ENCODE data around the gene ATXN1.

ATXN1 gene

GRCh38 chr6:16284472-16284871 lies 476.8 kb downstream of the ATXN1 start:
- ATAC-seq = no peak
- no peak for TF ChIP-seq CSRNP3 (CRISPR knock-in tag; IDR thresholded peaks at IDR 0.05)
- TF ChIP-seq PATZ1 (CRISPR knock-in tag; IDR thresholded peaks at IDR 0.05; ENCODE audit: borderline replicate concordance) = no peak
- TF ChIP-seq ZNF565 (CRISPR knock-in tag; conservative IDR thresholded peaks at IDR 0.05; ENCODE audit: low read depth) = no peak
- TF ChIP-seq OSR1 (CRISPR knock-in tag; IDR thresholded peaks at IDR 0.05) = no peak
- TF ChIP-seq CSDC2 (CRISPR knock-in tag; IDR thresholded peaks at IDR 0.05) = no peak
- no peak for TF ChIP-seq ZFP3 (CRISPR knock-in tag; IDR thresholded peaks at IDR 0.05)
- TF ChIP-seq, protein P1, sequence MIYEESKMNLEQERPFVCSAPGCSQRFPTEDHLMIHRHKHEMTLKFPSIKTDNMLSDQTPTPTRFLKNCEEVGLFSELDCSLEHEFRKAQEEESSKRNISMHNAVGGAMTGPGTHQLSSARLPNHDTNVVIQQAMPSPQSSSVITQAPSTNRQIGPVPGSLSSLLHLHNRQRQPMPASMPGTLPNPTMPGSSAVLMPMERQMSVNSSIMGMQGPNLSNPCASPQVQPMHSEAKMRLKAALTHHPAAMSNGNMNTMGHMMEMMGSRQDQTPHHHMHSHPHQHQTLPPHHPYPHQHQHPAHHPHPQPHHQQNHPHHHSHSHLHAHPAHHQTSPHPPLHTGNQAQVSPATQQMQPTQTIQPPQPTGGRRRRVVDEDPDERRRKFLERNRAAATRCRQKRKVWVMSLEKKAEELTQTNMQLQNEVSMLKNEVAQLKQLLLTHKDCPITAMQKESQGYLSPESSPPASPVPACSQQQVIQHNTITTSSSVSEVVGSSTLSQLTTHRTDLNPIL (CRISPR knock-in tag; IDR thresholded peaks at IDR 0.05; ENCODE audit: low read depth) = no peak
- TF ChIP-seq, protein P2, sequence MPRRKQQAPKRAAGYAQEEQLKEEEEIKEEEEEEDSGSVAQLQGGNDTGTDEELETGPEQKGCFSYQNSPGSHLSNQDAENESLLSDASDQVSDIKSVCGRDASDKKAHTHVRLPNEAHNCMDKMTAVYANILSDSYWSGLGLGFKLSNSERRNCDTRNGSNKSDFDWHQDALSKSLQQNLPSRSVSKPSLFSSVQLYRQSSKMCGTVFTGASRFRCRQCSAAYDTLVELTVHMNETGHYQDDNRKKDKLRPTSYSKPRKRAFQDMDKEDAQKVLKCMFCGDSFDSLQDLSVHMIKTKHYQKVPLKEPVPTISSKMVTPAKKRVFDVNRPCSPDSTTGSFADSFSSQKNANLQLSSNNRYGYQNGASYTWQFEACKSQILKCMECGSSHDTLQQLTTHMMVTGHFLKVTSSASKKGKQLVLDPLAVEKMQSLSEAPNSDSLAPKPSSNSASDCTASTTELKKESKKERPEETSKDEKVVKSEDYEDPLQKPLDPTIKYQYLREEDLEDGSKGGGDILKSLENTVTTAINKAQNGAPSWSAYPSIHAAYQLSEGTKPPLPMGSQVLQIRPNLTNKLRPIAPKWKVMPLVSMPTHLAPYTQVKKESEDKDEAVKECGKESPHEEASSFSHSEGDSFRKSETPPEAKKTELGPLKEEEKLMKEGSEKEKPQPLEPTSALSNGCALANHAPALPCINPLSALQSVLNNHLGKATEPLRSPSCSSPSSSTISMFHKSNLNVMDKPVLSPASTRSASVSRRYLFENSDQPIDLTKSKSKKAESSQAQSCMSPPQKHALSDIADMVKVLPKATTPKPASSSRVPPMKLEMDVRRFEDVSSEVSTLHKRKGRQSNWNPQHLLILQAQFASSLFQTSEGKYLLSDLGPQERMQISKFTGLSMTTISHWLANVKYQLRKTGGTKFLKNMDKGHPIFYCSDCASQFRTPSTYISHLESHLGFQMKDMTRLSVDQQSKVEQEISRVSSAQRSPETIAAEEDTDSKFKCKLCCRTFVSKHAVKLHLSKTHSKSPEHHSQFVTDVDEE (CRISPR knock-in tag; IDR thresholded peaks at IDR 0.05) = no peak
- TF ChIP-seq GLIS3 (CRISPR knock-in tag; IDR thresholded peaks at IDR 0.05) = no peak
- TF ChIP-seq BACH2 (CRISPR knock-in tag; IDR thresholded peaks at IDR 0.05; ENCODE audit: borderline replicate concordance) = no peak
- no peak for TF ChIP-seq ISL1 (CRISPR knock-in tag; IDR thresholded peaks at IDR 0.05)
- no peak for TF ChIP-seq ESRRG (CRISPR knock-in tag; IDR thresholded peaks at IDR 0.05)
- TF ChIP-seq, protein P3, sequence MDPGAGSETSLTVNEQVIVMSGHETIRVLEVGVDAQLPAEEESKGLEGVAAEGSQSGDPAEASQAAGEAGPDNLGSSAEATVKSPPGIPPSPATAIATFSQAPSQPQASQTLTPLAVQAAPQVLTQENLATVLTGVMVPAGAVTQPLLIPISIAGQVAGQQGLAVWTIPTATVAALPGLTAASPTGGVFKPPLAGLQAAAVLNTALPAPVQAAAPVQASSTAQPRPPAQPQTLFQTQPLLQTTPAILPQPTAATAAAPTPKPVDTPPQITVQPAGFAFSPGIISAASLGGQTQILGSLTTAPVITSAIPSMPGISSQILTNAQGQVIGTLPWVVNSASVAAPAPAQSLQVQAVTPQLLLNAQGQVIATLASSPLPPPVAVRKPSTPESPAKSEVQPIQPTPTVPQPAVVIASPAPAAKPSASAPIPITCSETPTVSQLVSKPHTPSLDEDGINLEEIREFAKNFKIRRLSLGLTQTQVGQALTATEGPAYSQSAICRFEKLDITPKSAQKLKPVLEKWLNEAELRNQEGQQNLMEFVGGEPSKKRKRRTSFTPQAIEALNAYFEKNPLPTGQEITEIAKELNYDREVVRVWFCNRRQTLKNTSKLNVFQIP (CRISPR knock-in tag; IDR thresholded peaks at IDR 0.05; ENCODE audit: borderline replicate concordance, low read depth) = no peak
- TF ChIP-seq TCF4 (CRISPR knock-in tag; IDR thresholded peaks at IDR 0.05; ENCODE audit: borderline replicate concordance) = no peak
- no peak for TF ChIP-seq ARNTL (CRISPR knock-in tag; IDR thresholded peaks at IDR 0.05; ENCODE audit: borderline replicate concordance, low read depth)
- no peak for TF ChIP-seq TOX (CRISPR knock-in tag; IDR thresholded peaks at IDR 0.05; ENCODE audit: borderline replicate concordance)
- no peak for TF ChIP-seq PPARA (CRISPR knock-in tag; IDR thresholded peaks at IDR 0.05; ENCODE audit: borderline replicate concordance)
- no peak for TF ChIP-seq SNAI2 (CRISPR knock-in tag; IDR thresholded peaks at IDR 0.05)
- no peak for TF ChIP-seq RARB (CRISPR knock-in tag; IDR thresholded peaks at IDR 0.05)

DNA sequence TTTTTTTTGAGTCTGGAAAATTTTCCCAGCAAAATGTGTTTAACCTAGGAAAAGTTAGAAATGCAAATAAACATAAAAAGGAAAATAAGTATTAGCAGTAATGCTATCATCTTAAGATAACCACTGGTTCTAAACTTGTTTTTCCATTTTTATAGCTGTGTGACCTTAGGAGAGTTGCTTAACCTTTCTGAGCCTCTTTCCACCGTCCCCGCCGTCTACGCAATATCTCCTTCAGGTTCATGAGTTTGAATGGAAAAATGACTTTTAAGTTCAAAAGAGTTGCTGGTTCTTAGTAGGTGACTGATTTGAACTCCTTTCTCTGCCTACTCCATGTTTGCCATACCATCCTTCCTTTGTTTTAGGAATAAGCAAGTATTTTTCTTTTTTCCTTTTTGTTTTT lies 478.9 kb downstream of the ATXN1 start:
- no peak for ATAC-seq
- TF ChIP-seq, protein P3 (CRISPR knock-in tag; IDR thresholded peaks at IDR 0.05; ENCODE audit: borderline replicate concordance, low read depth) = no peak
- TF ChIP-seq ZNF565 (CRISPR knock-in tag; conservative IDR thresholded peaks at IDR 0.05; ENCODE audit: low read depth) (no peak), OSR1 (CRISPR knock-in tag; IDR thresholded peaks at IDR 0.05) (no peak), GLIS3 (CRISPR knock-in tag; IDR thresholded peaks at IDR 0.05) (no peak), CSDC2 (CRISPR knock-in tag; IDR thresholded peaks at IDR 0.05) (no peak), BACH2 (CRISPR knock-in tag; IDR thresholded peaks at IDR 0.05; ENCODE audit: borderline replicate concordance) (no peak), ZFP3 (CRISPR knock-in tag; IDR thresholded peaks at IDR 0.05) (no peak), TCF4 (CRISPR knock-in tag; IDR thresholded peaks at IDR 0.05; ENCODE audit: borderline replicate concordance) (no peak), SNAI2 (CRISPR knock-in tag; IDR thresholded peaks at IDR 0.05) (no peak), ZC3H10 (CRISPR knock-in tag; IDR thresholded peaks at IDR 0.05) (no peak)
